GM18907 (cell line): ENCODE results near the gene TRHDE.
"Not testable (repeated sequence)": the region's sequence is repeated elsewhere in the genome, so short reads cannot be mapped to it uniquely, and the experiment has no call there.

Experiments used
- ATAC-seq: cut with Tn5 transposase; IDR thresholded peaks from one replicate; pipeline ENCODE4 v1.9.1; 2021; ENCODE audit warnings: mild to moderate bottlenecking, moderate library complexity; ENCODE audit not compliant: unreplicated experiment

Gene TRHDE

GRCh38 chr12:72699362-72699761, 427.2 kb downstream of the TRHDE start:
- no peak for ATAC-seq

GRCh38 chr12:72712025-72712424, 439.9 kb downstream of the TRHDE start:
- ATAC-seq, result not testable (repeated sequence)

GRCh38 chr12:72716221-72716620, 444.1 kb downstream of the TRHDE start:
- no peak for ATAC-seq

- ATAC-seq, result no peak
These were observed 444.9 kb downstream of the TRHDE start for GRCh38 chr12:72717036-72717435.
